ENCODE measurements around the gene IRF2. TPM values are rescaled to one million over a fixed set of nuclear protein-coding genes. Genes with fewer than 3 reads are reported as not detected.

The IRF2 gene
- 21.8 and 26.6 TPM in 2 replicates for total RNA-seq
- long read RNA-seq, transcript IRF2-201 (9 exons, 2,303 nt), result major isoform, 8 of 15 reads
- long read RNA-seq, partial matches to known transcripts, result 3 of 15 reads
- long read RNA-seq, other reads (novel, unspliced or antisense), result 4 of 15 reads

GRCh38 chr4:184474263-184475095 lies at the start of gene IRF2:
IRF2 (minus strand) TSS chr4:184474550; CDS start chr4:184429064, 45,486 bp downstream.
- Mint-ChIP-seq H3K9me3 (ENCODE audit: unreplicated experiment) (no peaks in the 10 kb centered on the region), H3K36me3 (ENCODE audit: unreplicated experiment) (peaks cover 5% of the 10 kb centered on the region), H3K27ac (ENCODE audit: unreplicated experiment) (peak within 1 kb of the TSS; percentile 99), H3K4me3 (ENCODE audit: unreplicated experiment) (peak within 1 kb of the TSS; percentile 96), H3K27me3 (ENCODE audit: unreplicated experiment) (no peaks in the 10 kb centered on the region), H3K4me1 (ENCODE audit: unreplicated experiment) (peaks cover 28% of the 10 kb centered on the region)
- no peak for TF ChIP-seq CTCF (IDR thresholded peaks at IDR 0.05)
- DNase-seq (ENCODE audit: extremely low spot score, unreplicated experiment), result peak; percentile 98

GRCh38 chr4:184515606-184516005 lies 41.3 kb upstream of the IRF2 start:
- Mint-ChIP-seq H3K4me1 (ENCODE audit: unreplicated experiment) (peaks cover 15% of the 10 kb centered on the region), H3K27ac (ENCODE audit: unreplicated experiment) (no peak overlapping the region), H3K27me3 (ENCODE audit: unreplicated experiment) (no peaks in the 10 kb centered on the region), H3K4me3 (ENCODE audit: unreplicated experiment) (no peak overlapping the region), H3K9me3 (ENCODE audit: unreplicated experiment) (peaks cover 8% of the 10 kb centered on the region), H3K36me3 (ENCODE audit: unreplicated experiment) (no peaks in the 10 kb centered on the region)
- DNase-seq (ENCODE audit: extremely low spot score, unreplicated experiment), result no peak
- no peak for TF ChIP-seq CTCF (IDR thresholded peaks at IDR 0.05)

- peak overlapping the region; percentile 67 for H3K27ac Mint-ChIP-seq (ENCODE audit: unreplicated experiment)
- no peak for DNase-seq (ENCODE audit: extremely low spot score, unreplicated experiment)
- no peaks in the 10 kb centered on the region for H3K36me3 Mint-ChIP-seq (ENCODE audit: unreplicated experiment)
- no peak for TF ChIP-seq CTCF (IDR thresholded peaks at IDR 0.05)
- H3K9me3 Mint-ChIP-seq (ENCODE audit: unreplicated experiment), result peaks cover 13% of the 10 kb centered on the region
- no peak overlapping the region for H3K4me3 Mint-ChIP-seq (ENCODE audit: unreplicated experiment)
- no peaks in the 10 kb centered on the region for H3K27me3 Mint-ChIP-seq (ENCODE audit: unreplicated experiment)
- H3K4me1 Mint-ChIP-seq (ENCODE audit: unreplicated experiment), result peaks cover 15% of the 10 kb centered on the region
Observed at GRCh38 chr4:184514121-184514988, 40.0 kb upstream of the IRF2 start.

GRCh38 chr4:184513802-184514120 lies 39.4 kb upstream of the IRF2 start:
- no peak for DNase-seq (ENCODE audit: extremely low spot score, unreplicated experiment)

More at GRCh38 chr4:184513802-184514120, 39.4 kb upstream of the IRF2 start:
- Mint-ChIP-seq H3K36me3 (ENCODE audit: unreplicated experiment) (no peaks in the 10 kb centered on the region), H3K9me3 (ENCODE audit: unreplicated experiment) (peaks cover 12% of the 10 kb centered on the region), H3K4me3 (ENCODE audit: unreplicated experiment) (no peak overlapping the region), H3K27ac (ENCODE audit: unreplicated experiment) (no peak overlapping the region), H3K27me3 (ENCODE audit: unreplicated experiment) (no peaks in the 10 kb centered on the region), H3K4me1 (ENCODE audit: unreplicated experiment) (peaks cover 15% of the 10 kb centered on the region)
- TF ChIP-seq CTCF (IDR thresholded peaks at IDR 0.05), result no peak

Measured in osteocyte (in vitro differentiated cells).